Inflammatory macrophage (primary cell): ENCODE data around the gene IFT122.

Source experiments
- DNase-seq, 2 donors: peaks; one replicate each; pipeline ENCODE4 v3.0.0-alpha.2; 2020 to 2022

The IFT122 gene

GRCh38 chr3:129519896-129520715 is 80.1 kb downstream of the IFT122 start:
- no peak for DNase-seq

- no peak for DNase-seq
Measured at GRCh38 chr3:129520960-129521359, 80.9 kb downstream of the IFT122 start.

- no peak for DNase-seq
Measured at GRCh38 chr3:129521611-129522010, 81.6 kb downstream of the IFT122 start.

- no peak for DNase-seq
Measured at GRCh38 chr3:129522953-129523352, 82.9 kb downstream of the IFT122 start.

GRCh38 chr3:129524081-129524480 is 84.1 kb downstream of the IFT122 start:
- no peak for DNase-seq

- peak; percentile 79 to 92 for DNase-seq
Measured at GRCh38 chr3:129525341-129525968, 85.4 kb downstream of the IFT122 start.

GRCh38 chr3:129526121-129526900 is 86.3 kb downstream of the IFT122 start:
- DNase-seq, result peak; percentile 92 to 94

- DNase-seq, result no peak
Measured at GRCh38 chr3:129527262-129527661, 87.2 kb downstream of the IFT122 start.

- peak; percentile 36 to 75 for DNase-seq
Measured at GRCh38 chr3:129528589-129529100, 88.6 kb downstream of the IFT122 start, which contains the start of gene RHO. TSS of gene RHO (plus strand) at chr3:129528639. CDS start at chr3:129528734, 95 bp downstream.

GRCh38 chr3:129529436-129530210 is 89.6 kb downstream of the IFT122 start:
- no peak for DNase-seq

- peak; percentile 30 to 56 for DNase-seq
Measured at GRCh38 chr3:129530251-129530791, 90.3 kb downstream of the IFT122 start.

- no peak for DNase-seq
Measured at GRCh38 chr3:129530821-129531220, 90.8 kb downstream of the IFT122 start.

GRCh38 chr3:129531699-129532098 is 91.7 kb downstream of the IFT122 start:
- no peak for DNase-seq

GRCh38 chr3:129532261-129532660 is 92.2 kb downstream of the IFT122 start:
- DNase-seq, result no peak

- no peak for DNase-seq
Measured at GRCh38 chr3:129533406-129533805, 93.4 kb downstream of the IFT122 start.

GRCh38 chr3:129534428-129535027 is 94.5 kb downstream of the IFT122 start:
- DNase-seq, result no peak

- DNase-seq, result no peak
Measured at GRCh38 chr3:129535075-129535474, 95.1 kb downstream of the IFT122 start.

- no peak for DNase-seq
Measured at GRCh38 chr3:129536374-129536667, 96.3 kb downstream of the IFT122 start.

- no peak for DNase-seq
Measured at GRCh38 chr3:129536804-129537203, 96.8 kb downstream of the IFT122 start.

- no peak for DNase-seq
Measured at GRCh38 chr3:129539206-129539605, 99.2 kb downstream of the IFT122 start.

GRCh38 chr3:129540776-129541516 is 100.9 kb downstream of the IFT122 start:
- DNase-seq, result no peak
